GM23338 (cell line): Measurements from ENCODE around the gene ROR1. TPM values are rescaled to one million over a fixed set of nuclear protein-coding genes. Genes with fewer than 3 reads are reported as not detected.

Experiments
- ATAC-seq: fragments of 200-7000 bp; cut with Tn5 transposase; 3 replicates; pipeline ENCODE4 v1.9.1; 2020
- DNase-seq: peaks from one replicate; pipeline ENCODE4 v3.0.0-alpha.2; 2015; ENCODE audit warnings: low spot score
- H2AFZ ChIP-seq: fragments of 200-600 bp; sonication (generic); 2 replicates; pipeline ENCODE4 v1.8.0; 2016; ENCODE audit warnings: antibody characterized with exemption, mild to moderate bottlenecking, moderate library complexity
- H3F3A ChIP-seq: fragments of 200-600 bp; sonication (generic); replicated peaks from 2 replicates; pipeline ENCODE4 v1.8.0; 2017; ENCODE audit warnings: antibody characterized with exemption, mixed run types, low read depth
- H3K27ac ChIP-seq: fragments of 200-600 bp; sonication (generic); 2 replicates; pipeline ENCODE4 v1.6.1; 2016; ENCODE audit warnings: low read depth
- H3K27me3 ChIP-seq: fragments of 200-600 bp; sonication (generic); 2 replicates; pipeline ENCODE4 v1.8.0; 2016; ENCODE audit warnings: mild to moderate bottlenecking, mixed run types, moderate library complexity; ENCODE audit not compliant: insufficient read depth
- H3K36me3 ChIP-seq: fragments of 200-600 bp; sonication (generic); 2 replicates; pipeline ENCODE4 v1.8.0; 2016; ENCODE audit warnings: mild to moderate bottlenecking; ENCODE audit not compliant: insufficient read depth
- H3K4me1 ChIP-seq: fragments of 200-600 bp; sonication (generic); 2 replicates; pipeline ENCODE4 v1.8.0; 2016; ENCODE audit warnings: mild to moderate bottlenecking, moderate library complexity; ENCODE audit not compliant: insufficient read depth
- H3K4me2 ChIP-seq: fragments of 200-600 bp; sonication (generic); 2 replicates; pipeline ENCODE4 v1.7.1; 2017; ENCODE audit warnings: mixed run types
- H3K4me3 ChIP-seq: fragments of 200-600 bp; sonication (generic); 2 replicates; pipeline ENCODE4 v1.6.1; 2016; ENCODE audit warnings: mixed run types
- H3K79me2 ChIP-seq: fragments of 200-600 bp; sonication (generic); replicated peaks from 2 replicates; pipeline ENCODE4 v1.8.0; 2017; ENCODE audit warnings: mild to moderate bottlenecking; ENCODE audit not compliant: insufficient read depth
- H3K9me2 ChIP-seq: fragments of 200-600 bp; sonication (generic); 2 replicates; pipeline ENCODE4 v1.8.0; 2017; ENCODE audit not compliant: insufficient read depth
- H4K20me1 ChIP-seq: fragments of 200-600 bp; sonication (generic); replicated peaks from 2 replicates; pipeline ENCODE4 v1.8.0; 2017; ENCODE audit warnings: mild to moderate bottlenecking; ENCODE audit not compliant: insufficient read depth
- H3K27ac Mint-ChIP-seq: 2 replicates; pipeline ENCODE4 v1.8.0; 2020; ENCODE audit warnings: inconsistent platforms, mild to moderate bottlenecking, moderate library complexity, mixed read lengths
- H3K27me3 Mint-ChIP-seq: 3 replicates; pipeline ENCODE4 v1.8.0; 2022; ENCODE audit warnings: low read depth, mild to moderate bottlenecking, moderate library complexity, mixed read lengths, inconsistent platforms; ENCODE audit not compliant: insufficient read depth, poor library complexity
- H3K36me3 Mint-ChIP-seq: 3 replicates; pipeline ENCODE4 v1.8.0; 2021; ENCODE audit warnings: low read depth, mild to moderate bottlenecking, inconsistent platforms, moderate library complexity, mixed read lengths
- H3K4me1 Mint-ChIP-seq: 3 replicates; pipeline ENCODE4 v1.8.0; 2020; ENCODE audit warnings: mild to moderate bottlenecking, inconsistent platforms, mixed read lengths
- H3K4me3 Mint-ChIP-seq: 3 replicates; pipeline ENCODE4 v1.8.0; 2021; ENCODE audit warnings: moderate library complexity, mild to moderate bottlenecking, inconsistent platforms, mixed read lengths
- H3K9me3 Mint-ChIP-seq: 3 replicates; pipeline ENCODE4 v1.8.0; 2020; ENCODE audit warnings: moderate library complexity, mild to moderate bottlenecking, inconsistent platforms, mixed read lengths
- CREB1 ChIP-seq: fragments of 250-450 bp; sonication (Bioruptor Pico); IDR thresholded peaks from 2 replicates; pipeline ENCODE4 v1.5.0; 2020; ENCODE audit warnings: low read depth, mild to moderate bottlenecking, moderate library complexity
- CTCF ChIP-seq, 2 experiments: fragments of 200-600 bp in 1 of 2; sonication (generic) in 1 of 2; conservative IDR thresholded peaks; 2 replicates each; pipeline versions ENCODE4 v1.5.1 to v1.6.1; 2016 to 2017; ENCODE audit warnings: antibody characterized with exemption in 2 of 2, low read depth in 2 of 2, mild to moderate bottlenecking in 2 of 2, moderate library complexity in 1 of 2
- ETS1 ChIP-seq: IDR thresholded peaks from 2 replicates; pipeline ENCODE4 v1.6.1; 2016; ENCODE audit warnings: antibody characterized with exemption
- EZH2 ChIP-seq: fragments of 200-600 bp; sonication (generic); IDR thresholded peaks from one replicate; pipeline ENCODE4 v1.8.0; 2017; ENCODE audit warnings: antibody characterized with exemption, mild to moderate bottlenecking, low read depth; ENCODE audit not compliant: unreplicated experiment
- EZH2phosphoT487 ChIP-seq: fragments of 200-600 bp; sonication (generic); IDR thresholded peaks from one replicate; pipeline ENCODE4 v1.8.1; 2018; ENCODE audit warnings: antibody characterized with exemption; ENCODE audit not compliant: unreplicated experiment
- JUNB ChIP-seq: IDR thresholded peaks from one replicate; pipeline ENCODE4 v1.6.1; 2016; ENCODE audit warnings: antibody characterized with exemption; ENCODE audit not compliant: unreplicated experiment
- NANOG ChIP-seq: IDR thresholded peaks from 2 replicates; pipeline ENCODE4 v1.6.1; 2016; ENCODE audit warnings: antibody characterized with exemption, borderline replicate concordance
- STAT1 ChIP-seq: IDR thresholded peaks from one replicate; pipeline ENCODE4 v1.6.1; 2016; ENCODE audit warnings: antibody characterized with exemption; ENCODE audit not compliant: unreplicated experiment
- ZNF114 ChIP-seq: fragments of 250-450 bp; sonication (Bioruptor Pico); IDR thresholded peaks from 2 replicates; pipeline ENCODE4 v1.5.0; 2020; ENCODE audit warnings: mild to moderate bottlenecking, moderate library complexity
- ZNF331 ChIP-seq: fragments of 250-450 bp; sonication (Bioruptor Pico); IDR thresholded peaks from 2 replicates; pipeline ENCODE4 v1.5.0; 2020; ENCODE audit warnings: low read depth, mild to moderate bottlenecking, moderate library complexity
- ZNF462 ChIP-seq: fragments of 250-450 bp; sonication (Bioruptor Pico); IDR thresholded peaks from 2 replicates; pipeline ENCODE4 v1.5.0; 2020; ENCODE audit warnings: mild to moderate bottlenecking, moderate library complexity
- polyA plus RNA-seq: library from polyadenylated mRNA; unstranded; fragments of >200 nt; fragmentation: Nextera tagmentation; extraction: Ambion mirVana; gene quantifications from 2 replicates; pipeline ENCODE4 v1.2.1, GENCODE V29; 2016
- total RNA-seq: library from RNA; depleted of rRNA; stranded (reverse); fragments of >200 nt; shearing (Covaris generic); gene quantifications from 2 replicates; pipeline ENCODE4 v1.2.3, GENCODE V29; 2014

Gene ROR1
- total and polyA plus RNA-seq, 2 experiments from 2014 or later: 59.7 to 96.0 TPM

- peaks cover 35% of the 10 kb centered on the region for H4K20me1 ChIP-seq
- DNase-seq (peak; percentile 15), ATAC-seq (peak; percentile 19; the same call in 1 of the 3 replicates)
- no peaks in the 10 kb centered on the region for H3K36me3 ChIP-seq
- no peak overlapping the region for H3K27ac ChIP-seq
- H3K4me3 Mint-ChIP-seq: no peak overlapping the region
- TF ChIP-seq ETS1 (no peak), STAT1 (no peak)
- H3K4me1 Mint-ChIP-seq: peaks cover 59% of the 10 kb centered on the region
- peak overlapping the region; percentile 59 for H3K4me2 ChIP-seq
- peaks cover 25% of the 10 kb centered on the region for H3K79me2 ChIP-seq
- H2AFZ ChIP-seq: no peak overlapping the region
- H3K36me3 Mint-ChIP-seq: no peaks in the 10 kb centered on the region; the same call in 2 of the 3 replicates
- no peak overlapping the region for H3K27ac Mint-ChIP-seq
- H3K27me3 ChIP-seq: no peaks in the 10 kb centered on the region
- no peaks in the 10 kb centered on the region for H3F3A ChIP-seq
- no peaks in the 10 kb centered on the region for H3K27me3 Mint-ChIP-seq
- H3K4me3 ChIP-seq: no peak overlapping the region
- peaks cover 45% of the 10 kb centered on the region for H3K4me1 ChIP-seq
- no peaks in the 10 kb centered on the region; the same call in 1 of the 2 replicates for H3K9me2 ChIP-seq
- no peaks in the 10 kb centered on the region for H3K9me3 Mint-ChIP-seq
These were observed 298.4 kb downstream of the ROR1 start for GRCh38 chr1:64072089-64072793.

- Histone ChIP-seq H3K27me3 (no peaks in the 10 kb centered on the region), H2AFZ (no peak overlapping the region), H4K20me1 (peaks cover 35% of the 10 kb centered on the region), H3K36me3 (no peaks in the 10 kb centered on the region), H3K4me3 (no peak overlapping the region), H3K27ac (no peak overlapping the region), H3K79me2 (peaks cover 34% of the 10 kb centered on the region), H3K4me2 (no peak overlapping the region), H3K9me2 (no peaks in the 10 kb centered on the region; the same call in 1 of the 2 replicates), H3K4me1 (peaks cover 45% of the 10 kb centered on the region), H3F3A (no peaks in the 10 kb centered on the region)
- Mint-ChIP-seq H3K4me1 (peaks cover 59% of the 10 kb centered on the region), H3K27ac (no peak overlapping the region), H3K4me3 (no peak overlapping the region), H3K9me3 (no peaks in the 10 kb centered on the region), H3K27me3 (no peaks in the 10 kb centered on the region), H3K36me3 (no peaks in the 10 kb centered on the region; the same call in 2 of the 3 replicates)
- peak; percentile 10; the same call in 2 of the 3 replicates for ATAC-seq
- DNase-seq: no peak
- TF ChIP-seq JUNB (no peak), CTCF (conservative IDR thresholded peaks at IDR 0.05; ENCODE audit: low read depth in 2 of 2) (no peak), ZNF462 (CRISPR knock-in tag) (no peak), ZNF331 (CRISPR knock-in tag) (no peak), NANOG (no peak), STAT1 (no peak), EZH2phosphoT487 (no peak), EZH2 (no peak), ZNF114 (no peak), CREB1 (CRISPR knock-in tag) (no peak), ETS1 (no peak)
These were observed 299.9 kb downstream of the ROR1 start for GRCh38 chr1:64073705-64074104.
